K562 (cell line): ENCODE measurements around the gene SYT8. TPM values are rescaled to one million over a fixed set of nuclear protein-coding genes. Genes with fewer than 3 reads are reported as not detected.

Experiments used
- HNRNPL ChIP-seq: fragments of 200-400 bp; formaldehyde crosslinking; IDR thresholded peaks from 2 replicates; pipeline ENCODE4 v1.6.1; 2017; ENCODE audit warnings: low read depth, mild to moderate bottlenecking, low read length
- ID3 ChIP-seq, 2 experiments: fragments of 250-450 bp in 1 of 2; fragments of 450-650 bp in 1 of 2; sonication (Bioruptor Pico) in 1 of 2; IDR thresholded peaks; 2 replicates each; pipeline versions ENCODE4 v1.6.1 to v1.8.0; 2016 to 2021; ENCODE audit warnings: mild to moderate bottlenecking in 2 of 2, moderate library complexity in 2 of 2, missing compliant biosample characterization in 1 of 2, missing genetic modification characterization in 1 of 2
- KAT7 ChIP-seq: sonication (generic); formaldehyde crosslinking; IDR thresholded peaks from 2 replicates; pipeline ENCODE4 v1.8.0; 2022; ENCODE audit warnings: missing genetic modification reagents, mild to moderate bottlenecking, borderline replicate concordance
- MGA ChIP-seq: fragments of 450-650 bp; IDR thresholded peaks from 2 replicates; pipeline ENCODE4 v1.6.1; 2016; ENCODE audit warnings: mild to moderate bottlenecking, moderate library complexity
- PCBP2 ChIP-seq: fragments of 200-400 bp; formaldehyde crosslinking; IDR thresholded peaks from 2 replicates; pipeline ENCODE4 v1.6.1; 2018; ENCODE audit warnings: low read length, low read depth, mild to moderate bottlenecking, moderate library complexity; ENCODE audit not compliant: poor library complexity, severe bottlenecking
- PTTG1 ChIP-seq: fragments of 450-650 bp; IDR thresholded peaks from 2 replicates; pipeline ENCODE4 v1.6.1; 2016; ENCODE audit warnings: low read depth, mild to moderate bottlenecking, missing genetic modification characterization, missing compliant biosample characterization
- RNF219 ChIP-seq: fragments of 250-450 bp; sonication (Bioruptor Pico); IDR thresholded peaks from 2 replicates; pipeline ENCODE4 v1.5.0; 2022; ENCODE audit warnings: mild to moderate bottlenecking
- SUPT5H ChIP-seq: fragments of 450-650 bp; IDR thresholded peaks from 2 replicates; pipeline ENCODE4 v1.6.1; 2016
- ZNF23 ChIP-seq: fragments of 250-450 bp; sonication (Bioruptor Pico); IDR thresholded peaks from 2 replicates; pipeline ENCODE4 v1.4.0; 2020; ENCODE audit warnings: mild to moderate bottlenecking
- polyA plus RNA-seq, 8 experiments: library from polyadenylated mRNA; depleted of rRNA in 4 of 8; stranded (reverse) in 5 of 8; unstranded in 3 of 8; fragments of >200 nt; fragmentation: Nextera tagmentation in 2 of 8; fragmentation: Illumina TruSeq in 1 of 8; extraction: Ambion mirVana in 2 of 8; extraction: Trizol in 1 of 8; gene quantifications; 2 replicates each; pipeline versions ENCODE4 v1.2.1 to v1.2.3, GENCODE V29; 2011 to 2014; ENCODE audit warnings: inconsistent platforms in 1 of 8, missing spikeins in 1 of 8
- total RNA-seq, 7 experiments: library from RNA; depleted of rRNA in 6 of 7; stranded (reverse); fragments of >200 nt in 6 of 7; fragmentation: Illumina TruSeq in 2 of 7; extraction: Trizol in 2 of 7; gene quantifications; 2 replicates each; pipeline versions ENCODE4 v1.2.1 to v1.2.3, GENCODE V29; 2011 to 2021; ENCODE audit warnings: low replicate concordance in 1 of 7

SYT8 gene
- total and polyA plus RNA-seq, 9 of the 15 experiments (the other 6 are each of a cell fraction or from before 2014, with no cell fraction given), result not detected

- no peak for TF ChIP-seq ZNF23
- TF ChIP-seq SUPT5H, result 0 out of 2 replicates have a peak, but pooled peaks have one; percentile 8
- no peak for TF ChIP-seq HNRNPL
- TF ChIP-seq MGA, result no peak
- TF ChIP-seq ID3 (CRISPR knock-in tag; IDR thresholded peaks at IDR 0.05), result no peak
- no peak for TF ChIP-seq ID3 (tag; IDR thresholded peaks at IDR 0.05)
- TF ChIP-seq RNF219 (CRISPR knock-in tag), result no peak
- no peak for TF ChIP-seq PTTG1 (tag)
- TF ChIP-seq PCBP2, result no peak
- TF ChIP-seq KAT7 (CRISPR knock-in tag), result no peak
Observed at GRCh38 chr11:1845095-1845429, 10.3 kb downstream of the SYT8 start (continued).
